ENCODE data around the gene HSPA8. TPM values are rescaled to one million over a fixed set of nuclear protein-coding genes. Genes with fewer than 3 reads are reported as not detected.

Gene HSPA8
- total RNA-seq, 2 donors from 2014 or later: 2,110 to 2,554 TPM

DNA sequence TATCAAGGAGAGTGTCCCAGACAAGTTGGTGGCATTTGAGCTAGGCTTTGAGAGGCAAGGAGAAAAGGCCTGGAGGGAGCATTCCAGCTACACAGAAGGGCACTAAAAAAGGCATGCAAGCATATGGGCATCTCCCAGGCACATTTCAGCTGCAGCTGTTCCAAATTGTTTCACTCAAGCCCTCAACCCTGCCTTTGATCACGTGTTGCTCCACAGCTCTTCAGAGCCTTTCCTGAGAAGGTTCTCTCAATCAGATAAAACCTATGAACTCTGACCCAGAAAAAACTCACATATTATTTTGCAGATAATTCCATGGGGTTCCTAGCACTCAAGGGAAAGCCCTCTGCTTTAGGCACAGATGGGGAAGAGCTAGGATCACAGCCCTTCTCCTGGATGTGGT lies 24.4 kb upstream of the HSPA8 start:
- H3K9me3 Mint-ChIP-seq: no peaks in the 10 kb centered on the region
- H3K27me3 Mint-ChIP-seq: no peaks in the 10 kb centered on the region
- H3K27ac Mint-ChIP-seq: peak overlapping the region; percentile 84 to 95
- DNase-seq (ENCODE audit: low spot score): no peak
- H3K4me3 Mint-ChIP-seq: no peak overlapping the region
- ATAC-seq: no peak
- H3K36me3 Mint-ChIP-seq: no peaks in the 10 kb centered on the region
- peaks cover 19 to 25% of the 10 kb centered on the region in 2 donors for H3K4me1 Mint-ChIP-seq (ENCODE audit: low read depth in 2 of 2)

DNA sequence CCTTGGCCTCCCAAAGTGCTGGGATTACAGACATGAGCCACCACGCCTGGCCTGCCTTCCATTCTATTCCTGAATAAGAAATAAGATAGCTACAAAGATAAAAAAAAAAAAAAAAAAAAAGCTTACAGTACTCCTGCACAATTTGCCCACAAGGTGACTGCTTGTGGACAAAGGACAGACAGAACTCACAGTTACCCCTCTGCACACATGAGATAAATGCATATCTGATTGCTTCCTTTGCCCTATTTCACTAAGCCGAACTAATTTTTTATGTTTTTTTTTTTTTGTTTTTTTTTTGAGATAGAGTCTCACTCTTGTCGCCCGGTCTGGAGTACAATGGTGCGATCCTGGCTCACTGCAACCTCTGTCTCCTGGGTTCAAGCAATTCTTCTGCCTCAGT lies 23.6 kb upstream of the HSPA8 start:
- peak; percentile 22 for DNase-seq (ENCODE audit: low spot score)
- H3K27ac Mint-ChIP-seq: peak overlapping the region in 1 of 2 donors; percentile 84
- H3K36me3 Mint-ChIP-seq: no peaks in the 10 kb centered on the region
- H3K4me3 Mint-ChIP-seq: no peak overlapping the region
- no peaks in the 10 kb centered on the region for H3K27me3 Mint-ChIP-seq
- no peaks in the 10 kb centered on the region for H3K9me3 Mint-ChIP-seq
- H3K4me1 Mint-ChIP-seq (ENCODE audit: low read depth in 2 of 2): peaks cover 19 to 25% of the 10 kb centered on the region in 2 donors
- no peak for ATAC-seq

DNA sequence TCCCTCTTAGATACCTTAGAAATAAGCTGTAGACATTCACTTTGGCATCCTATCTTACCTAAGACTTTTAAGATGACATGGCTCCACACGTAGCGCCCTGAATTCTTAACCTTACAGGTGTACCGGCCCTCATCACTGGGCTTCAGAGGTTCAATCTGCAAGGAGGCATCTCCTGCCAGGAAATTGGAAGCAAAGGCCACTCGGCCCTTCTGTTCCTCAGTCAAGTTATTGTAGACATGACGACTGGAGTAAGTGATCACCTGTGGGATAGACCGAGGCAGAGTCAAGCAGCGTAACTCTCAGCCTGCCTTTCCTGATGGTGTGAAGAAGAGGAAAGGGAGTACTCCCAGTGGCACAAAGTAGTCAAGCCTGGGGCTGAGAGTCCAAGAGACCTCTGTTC lies 22.5 kb upstream of the HSPA8 start:
- ATAC-seq: no peak
- no peaks in the 10 kb centered on the region for H3K27me3 Mint-ChIP-seq
- H3K9me3 Mint-ChIP-seq: no peaks in the 10 kb centered on the region
- H3K27ac Mint-ChIP-seq: no peak overlapping the region
- no peak overlapping the region for H3K4me3 Mint-ChIP-seq
- no peaks in the 10 kb centered on the region for H3K36me3 Mint-ChIP-seq
- peak; percentile 20 for DNase-seq (ENCODE audit: low spot score)
- peaks cover 19 to 25% of the 10 kb centered on the region in 2 donors for H3K4me1 Mint-ChIP-seq (ENCODE audit: low read depth in 2 of 2)

DNA sequence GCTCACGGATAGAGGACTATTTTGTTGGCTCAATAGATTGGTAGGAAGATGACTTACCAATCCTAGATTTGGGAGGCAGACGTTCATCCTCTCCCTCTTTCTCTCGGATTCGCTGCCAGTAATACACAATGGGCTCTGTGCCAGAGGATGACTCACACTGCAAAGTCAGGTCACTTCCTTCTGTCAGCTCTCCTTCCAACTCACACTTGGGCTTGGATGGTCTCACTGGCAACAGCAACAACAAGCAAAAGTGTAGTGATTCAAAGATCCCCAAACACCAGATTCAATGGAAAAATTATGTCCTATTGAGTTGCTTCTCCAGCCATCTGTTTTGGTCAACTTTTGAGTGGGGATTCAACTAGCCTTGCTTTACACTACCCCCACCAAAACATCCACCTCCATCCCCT lies 21.7 kb upstream of the HSPA8 start:
- Mint-ChIP-seq H3K36me3 (no peaks in the 10 kb centered on the region), H3K27ac (peak overlapping the region; percentile 10 to 56), H3K27me3 (no peaks in the 10 kb centered on the region), H3K4me1 (ENCODE audit: low read depth in 2 of 2) (peaks cover 19 to 25% of the 10 kb centered on the region in 2 donors), H3K4me3 (peak overlapping the region; percentile 44), H3K9me3 (no peaks in the 10 kb centered on the region)
- peak; percentile 45 for DNase-seq (ENCODE audit: low spot score)
- ATAC-seq: peak in 1 of 2 donors; percentile 53

DNA sequence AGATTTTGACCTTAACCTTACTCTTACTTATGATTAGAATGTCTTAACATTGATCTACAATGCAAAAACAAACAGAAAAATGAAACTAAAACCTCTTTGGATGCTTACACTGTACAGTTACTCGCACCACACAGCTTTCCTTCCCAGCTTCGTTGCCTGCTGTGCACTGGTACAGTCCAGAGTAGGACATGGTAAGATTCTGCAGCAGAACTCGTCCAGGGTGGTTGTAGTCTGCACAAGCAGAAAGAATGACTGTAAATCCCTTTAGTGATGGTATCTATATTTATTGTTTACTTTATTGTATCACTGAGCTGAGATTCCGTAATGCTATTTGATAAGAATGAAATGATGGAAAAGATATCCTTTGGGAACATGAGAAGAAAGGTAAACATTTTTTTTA lies 21.0 kb upstream of the HSPA8 start:
- H3K9me3 Mint-ChIP-seq: no peaks in the 10 kb centered on the region
- H3K4me1 Mint-ChIP-seq (ENCODE audit: low read depth in 2 of 2): peaks cover 16 to 22% of the 10 kb centered on the region in 2 donors

DNA sequence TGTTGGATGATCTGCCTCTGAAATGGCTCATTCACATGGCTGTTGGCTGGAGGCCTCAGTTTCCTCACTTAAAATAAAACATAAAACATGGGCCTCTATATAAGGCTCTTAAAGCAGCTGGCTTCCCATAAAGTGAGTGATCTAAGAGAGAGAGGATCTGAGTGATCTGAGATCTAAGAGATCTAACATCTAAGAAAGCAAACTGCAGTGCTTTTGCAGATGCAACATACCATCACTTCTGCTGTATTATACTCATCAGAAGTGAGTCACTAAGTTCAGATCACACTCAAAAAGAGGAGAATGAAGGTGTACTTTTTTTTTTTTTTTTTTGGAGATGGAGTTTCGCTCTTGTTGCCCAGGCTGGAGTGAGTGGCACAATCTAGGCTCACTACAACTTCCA lies 18.1 kb upstream of the HSPA8 start:
- Mint-ChIP-seq H3K9me3 (no peaks in the 10 kb centered on the region), H3K27me3 (no peaks in the 10 kb centered on the region), H3K36me3 (no peaks in the 10 kb centered on the region), H3K27ac (peak overlapping the region in 1 of 2 donors; percentile 69), H3K4me3 (no peak overlapping the region), H3K4me1 (ENCODE audit: low read depth in 2 of 2) (peaks cover 12% of the 10 kb centered on the region in 2 donors)
- ATAC-seq: no peak
- DNase-seq (ENCODE audit: low spot score): no peak

More for the DNA sequence above, 21.0 kb upstream of the HSPA8 start:
- H3K27ac Mint-ChIP-seq: peak overlapping the region; percentile 10 to 56
- no peak overlapping the region for H3K4me3 Mint-ChIP-seq
- DNase-seq (ENCODE audit: low spot score) (peak; percentile 15), ATAC-seq (no peak)
- H3K36me3 Mint-ChIP-seq: no peaks in the 10 kb centered on the region
- H3K27me3 Mint-ChIP-seq: no peaks in the 10 kb centered on the region

DNA sequence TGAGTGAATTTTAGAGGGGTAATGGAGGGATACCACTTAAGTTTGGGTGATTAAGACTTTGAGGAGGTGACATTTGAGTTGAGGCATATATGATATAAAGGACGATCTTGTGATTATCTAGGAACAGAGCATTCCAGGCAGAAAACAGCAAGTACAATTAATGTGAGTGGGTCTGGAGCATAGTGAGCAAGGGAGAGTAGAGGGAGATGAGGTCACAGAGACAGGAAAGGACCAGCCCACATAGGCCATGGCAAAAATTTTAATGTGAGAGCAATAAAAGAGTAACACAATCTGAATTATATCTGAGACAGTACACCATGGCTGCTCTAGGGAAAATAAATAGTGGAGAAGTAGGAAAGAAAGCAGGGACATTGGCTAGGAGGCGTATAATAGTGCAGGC lies 14.5 kb upstream of the HSPA8 start:
- H3K27ac Mint-ChIP-seq: no peak overlapping the region
- H3K36me3 Mint-ChIP-seq: no peaks in the 10 kb centered on the region
- H3K4me1 Mint-ChIP-seq (ENCODE audit: low read depth in 2 of 2): peaks cover 0 to 5% of the 10 kb centered on the region in 2 donors
- ATAC-seq (no peak), DNase-seq (ENCODE audit: low spot score) (no peak)
- H3K4me3 Mint-ChIP-seq: no peak overlapping the region
- no peaks in the 10 kb centered on the region for H3K9me3 Mint-ChIP-seq
- no peaks in the 10 kb centered on the region for H3K27me3 Mint-ChIP-seq

DNA sequence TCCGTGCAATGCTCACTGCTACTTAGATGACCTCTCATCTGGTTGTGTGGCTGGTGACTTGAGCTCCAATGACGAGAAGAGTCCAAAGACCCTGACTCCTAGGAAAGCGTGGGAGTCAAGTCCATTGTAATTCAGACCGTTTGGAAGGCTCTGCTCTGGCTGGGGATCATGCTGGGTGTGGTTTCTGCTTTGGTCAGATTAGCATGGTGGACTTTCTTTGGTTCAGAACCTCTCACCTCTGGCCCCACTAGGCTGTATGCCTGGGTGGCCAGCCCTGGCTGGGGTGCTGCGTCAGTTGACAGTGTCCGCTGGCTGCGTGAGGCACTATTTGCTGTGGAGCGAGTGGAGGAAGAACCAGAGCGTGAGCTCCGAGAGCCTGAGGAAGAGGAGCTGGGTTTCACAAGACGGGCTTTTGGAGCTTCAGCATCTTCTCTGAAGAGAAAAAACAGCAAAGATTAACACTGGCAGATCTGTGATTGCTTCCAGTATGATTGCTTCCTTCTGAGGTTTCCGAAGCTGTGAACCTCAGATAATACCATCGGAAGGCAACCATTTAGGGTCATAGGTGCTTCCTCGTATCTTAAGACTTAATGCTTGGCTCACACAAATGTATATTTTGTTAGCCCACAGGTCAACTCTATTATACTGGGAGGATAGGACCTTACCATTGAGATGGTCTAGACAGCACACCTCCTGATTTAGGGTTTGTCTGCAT lies 11.6 kb upstream of the HSPA8 start:
- DNase-seq (ENCODE audit: low spot score) (peak; percentile 20), ATAC-seq (no peak)
- Mint-ChIP-seq H3K27ac (peak overlapping the region in 1 of 2 donors; percentile 25), H3K9me3 (no peaks in the 10 kb centered on the region), H3K4me1 (ENCODE audit: low read depth in 2 of 2) (peaks cover 15 to 28% of the 10 kb centered on the region in 2 donors), H3K36me3 (no peaks in the 10 kb centered on the region), H3K4me3 (no peak overlapping the region), H3K27me3 (no peaks in the 10 kb centered on the region)

DNA sequence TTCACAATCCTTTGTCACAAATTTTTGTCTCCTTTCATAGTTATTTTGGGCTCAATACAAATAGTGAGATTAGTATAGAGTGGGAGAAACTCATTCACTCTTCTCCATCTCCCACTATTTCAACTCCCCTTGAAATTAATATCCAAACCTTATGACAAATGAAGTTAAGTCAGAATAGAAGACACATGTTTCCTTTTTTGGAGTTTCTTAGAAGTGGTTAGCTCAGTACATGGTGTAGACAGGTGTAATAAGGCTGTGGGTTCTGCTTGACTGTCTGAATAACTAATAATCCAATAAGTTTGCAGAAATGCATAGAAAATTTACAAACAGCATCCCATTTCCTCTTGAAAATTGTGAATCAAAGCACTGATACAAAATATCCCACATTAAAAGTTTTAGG lies 10.8 kb upstream of the HSPA8 start:
- Mint-ChIP-seq H3K9me3 (no peaks in the 10 kb centered on the region), H3K27ac (peak overlapping the region in 1 of 2 donors; percentile 25), H3K27me3 (no peaks in the 10 kb centered on the region), H3K4me1 (ENCODE audit: low read depth in 2 of 2) (peaks cover 16 to 31% of the 10 kb centered on the region in 2 donors), H3K4me3 (no peak overlapping the region), H3K36me3 (no peaks in the 10 kb centered on the region)
- ATAC-seq: no peak
- no peak for DNase-seq (ENCODE audit: low spot score)

DNA sequence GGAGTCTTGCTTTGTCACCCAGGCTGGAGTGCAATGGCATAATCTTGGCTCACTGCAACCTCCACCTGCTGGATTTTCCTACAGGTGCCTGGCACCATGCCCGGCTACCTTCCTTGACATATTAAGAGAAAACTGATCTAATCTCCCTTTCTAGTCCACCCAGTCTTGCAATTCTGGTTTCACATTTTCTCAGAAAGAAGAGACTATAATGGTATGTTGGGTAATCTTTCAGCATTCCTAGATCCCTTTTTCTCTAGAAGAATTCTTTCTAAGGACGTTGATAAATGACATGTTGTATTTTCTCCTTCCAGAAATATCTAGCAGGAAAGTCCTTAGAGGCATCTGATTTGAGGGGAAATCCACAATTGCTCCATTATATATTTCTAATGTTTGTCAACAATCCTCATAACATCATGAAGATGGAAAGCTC lies 10.4 kb upstream of the HSPA8 start:
- DNase-seq (ENCODE audit: low spot score) (no peak), ATAC-seq (no peak)
- H3K4me1 Mint-ChIP-seq (ENCODE audit: low read depth in 2 of 2): peaks cover 16 to 31% of the 10 kb centered on the region in 2 donors
- H3K36me3 Mint-ChIP-seq: no peaks in the 10 kb centered on the region
- no peaks in the 10 kb centered on the region for H3K9me3 Mint-ChIP-seq
- H3K27ac Mint-ChIP-seq: no peak overlapping the region
- no peaks in the 10 kb centered on the region for H3K27me3 Mint-ChIP-seq
- H3K4me3 Mint-ChIP-seq: no peak overlapping the region

DNA sequence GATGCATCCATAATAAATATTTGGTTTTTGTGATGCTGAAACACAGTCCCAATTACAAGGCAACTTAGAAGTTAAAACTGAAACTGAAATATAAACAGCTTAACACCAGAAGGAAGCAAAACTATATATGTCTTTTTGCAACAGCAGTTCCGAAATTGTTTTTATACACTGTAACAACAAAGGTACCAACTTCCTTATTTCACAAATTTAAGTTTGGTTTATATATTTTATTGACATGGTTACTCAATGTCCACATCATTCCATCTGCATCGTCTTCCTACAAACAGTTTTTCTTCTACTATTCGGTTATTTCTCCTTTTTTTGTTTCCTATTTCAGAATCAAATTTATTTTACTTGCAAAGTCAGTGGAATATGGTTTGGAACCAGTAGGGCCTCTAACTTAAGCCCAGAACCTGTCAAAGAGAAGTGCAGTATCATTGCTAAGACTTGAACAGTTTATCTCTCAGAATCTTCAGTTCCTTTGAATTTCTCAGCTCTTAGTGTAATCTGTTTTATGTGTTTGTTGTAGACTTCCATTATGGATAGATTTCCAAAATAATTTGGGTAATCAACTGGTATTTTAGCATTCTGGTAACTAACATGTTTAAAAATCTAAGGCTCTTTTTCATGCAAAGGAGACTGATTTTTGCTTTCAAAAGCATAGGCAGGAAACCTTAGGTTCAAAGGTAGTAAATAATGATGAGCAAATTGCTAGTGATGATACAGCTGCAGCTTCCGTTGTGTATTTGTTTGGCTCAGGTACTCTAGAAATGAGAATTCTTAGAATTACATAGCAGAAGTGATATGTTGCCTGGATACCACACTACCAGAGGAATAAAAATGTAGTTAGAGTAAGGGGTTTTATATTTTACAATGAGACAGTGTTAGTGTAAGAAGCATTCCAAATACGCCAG lies 8.2 kb upstream of the HSPA8 start:
- DNase-seq (ENCODE audit: low spot score) (peak; percentile 16), ATAC-seq (peak; percentile 68 to 73)
- peak overlapping the region; percentile 92 to 99 for H3K27ac Mint-ChIP-seq
- no peaks in the 10 kb centered on the region for H3K27me3 Mint-ChIP-seq
- no peaks in the 10 kb centered on the region for H3K36me3 Mint-ChIP-seq
- peak overlapping the region; percentile 95 for H3K4me3 Mint-ChIP-seq
- H3K4me1 Mint-ChIP-seq (ENCODE audit: low read depth in 2 of 2): peaks cover 20 to 37% of the 10 kb centered on the region in 2 donors
- H3K9me3 Mint-ChIP-seq: no peaks in the 10 kb centered on the region

DNA sequence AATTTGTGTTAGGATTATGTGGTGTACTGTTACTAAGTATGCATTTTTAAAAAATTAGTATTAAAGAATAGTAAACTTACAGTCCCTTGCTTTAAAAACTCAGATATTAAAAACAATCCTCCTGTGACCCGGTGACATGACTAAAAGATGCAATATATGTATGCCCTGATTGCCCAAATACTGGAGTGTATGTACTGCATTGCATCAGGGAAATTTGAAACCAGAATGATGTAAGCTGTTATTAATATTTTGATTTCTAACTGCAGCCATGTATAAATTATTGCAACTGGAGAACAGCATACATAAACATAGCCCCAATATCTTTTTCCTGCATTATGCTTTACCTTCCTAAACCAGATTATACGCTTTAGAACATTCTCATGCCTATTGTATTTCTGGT lies 3.7 kb upstream of the HSPA8 start:
- ATAC-seq (no peak), DNase-seq (ENCODE audit: low spot score) (peak; percentile 8)
- Mint-ChIP-seq H3K4me3 (peak overlapping the region; percentile 7), H3K27ac (peak overlapping the region; percentile 63 to 74), H3K9me3 (no peaks in the 10 kb centered on the region), H3K4me1 (ENCODE audit: low read depth in 2 of 2) (peaks cover 48 to 54% of the 10 kb centered on the region in 2 donors), H3K36me3 (peaks cover 15% of the 10 kb centered on the region), H3K27me3 (no peaks in the 10 kb centered on the region)

DNA sequence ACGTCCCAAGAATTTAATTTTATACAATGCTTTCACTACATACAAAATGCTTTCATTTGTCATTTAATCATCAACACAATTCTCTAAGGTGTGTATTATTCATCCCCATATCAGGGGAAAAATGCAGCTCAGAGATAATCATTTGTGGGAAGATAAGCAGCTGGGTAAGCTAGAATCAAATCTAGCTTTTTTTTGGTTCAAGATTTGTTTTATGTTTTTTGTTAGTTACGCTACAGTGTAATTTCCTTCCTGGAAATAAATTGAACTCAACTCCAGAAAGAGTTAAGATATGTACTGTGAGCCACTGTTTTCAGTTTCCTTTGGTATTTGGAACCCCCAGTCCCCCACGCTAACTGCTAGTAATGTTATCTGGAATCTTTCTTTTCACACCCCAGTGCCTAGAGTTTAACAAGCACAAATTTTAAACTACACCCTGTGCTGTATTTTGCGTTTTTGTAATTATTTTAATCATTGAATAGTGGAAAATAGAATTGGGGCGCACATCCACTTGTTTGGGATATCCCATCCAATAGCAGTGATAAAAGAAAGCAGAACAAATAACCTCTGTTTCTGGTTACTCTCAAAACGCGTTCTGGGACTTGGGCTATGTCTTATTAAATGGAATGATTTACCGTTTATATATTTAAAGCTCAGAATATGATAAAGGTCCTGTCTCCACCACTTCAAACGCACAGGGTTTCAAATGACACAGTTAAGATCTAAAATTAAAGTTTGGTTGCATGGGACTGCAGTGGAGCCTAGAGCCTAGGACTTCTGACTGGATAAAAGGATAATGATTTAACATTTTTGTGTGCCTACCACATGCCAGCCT lies 2.1 kb upstream of the HSPA8 start:
- H3K27ac Mint-ChIP-seq: peak overlapping the region; percentile 98
- ATAC-seq: no peak
- H3K9me3 Mint-ChIP-seq: no peaks in the 10 kb centered on the region
- H3K27me3 Mint-ChIP-seq: no peaks in the 10 kb centered on the region
- peaks cover 52 to 58% of the 10 kb centered on the region in 2 donors for H3K4me1 Mint-ChIP-seq (ENCODE audit: low read depth in 2 of 2)
- peak; percentile 42 for DNase-seq (ENCODE audit: low spot score)
- H3K36me3 Mint-ChIP-seq: peaks cover 31% of the 10 kb centered on the region
- peak overlapping the region; percentile 88 for H3K4me3 Mint-ChIP-seq
